ENCODE data around the gene GRID1. TPM values are rescaled to one million over a fixed set of nuclear protein-coding genes. Genes with fewer than 3 reads are reported as not detected.

Gene GRID1
- total RNA-seq, 2 donors from 2014 or later, result 0.37 to 0.67 TPM

GRCh38 chr10:86401588-86402282 is 35.1 kb upstream of the GRID1 start:
- no peaks in the 10 kb centered on the region for H3K9me3 ChIP-seq
- H3K4me3 ChIP-seq, result peak overlapping the region; percentile 53 to 64
- H3K4me1 ChIP-seq, result peaks cover 0 to 36% of the 10 kb centered on the region in 2 donors
- peak overlapping the region in 1 of 2 donors; percentile 75 for H3K27ac ChIP-seq
- no peaks in the 10 kb centered on the region for H3K36me3 ChIP-seq
- no peak for DNase-seq (ENCODE audit: low spot score)
- H3K27me3 ChIP-seq, result no peaks in the 10 kb centered on the region
- no peak for TF ChIP-seq CTCF (IDR thresholded peaks at IDR 0.05)

DNA sequence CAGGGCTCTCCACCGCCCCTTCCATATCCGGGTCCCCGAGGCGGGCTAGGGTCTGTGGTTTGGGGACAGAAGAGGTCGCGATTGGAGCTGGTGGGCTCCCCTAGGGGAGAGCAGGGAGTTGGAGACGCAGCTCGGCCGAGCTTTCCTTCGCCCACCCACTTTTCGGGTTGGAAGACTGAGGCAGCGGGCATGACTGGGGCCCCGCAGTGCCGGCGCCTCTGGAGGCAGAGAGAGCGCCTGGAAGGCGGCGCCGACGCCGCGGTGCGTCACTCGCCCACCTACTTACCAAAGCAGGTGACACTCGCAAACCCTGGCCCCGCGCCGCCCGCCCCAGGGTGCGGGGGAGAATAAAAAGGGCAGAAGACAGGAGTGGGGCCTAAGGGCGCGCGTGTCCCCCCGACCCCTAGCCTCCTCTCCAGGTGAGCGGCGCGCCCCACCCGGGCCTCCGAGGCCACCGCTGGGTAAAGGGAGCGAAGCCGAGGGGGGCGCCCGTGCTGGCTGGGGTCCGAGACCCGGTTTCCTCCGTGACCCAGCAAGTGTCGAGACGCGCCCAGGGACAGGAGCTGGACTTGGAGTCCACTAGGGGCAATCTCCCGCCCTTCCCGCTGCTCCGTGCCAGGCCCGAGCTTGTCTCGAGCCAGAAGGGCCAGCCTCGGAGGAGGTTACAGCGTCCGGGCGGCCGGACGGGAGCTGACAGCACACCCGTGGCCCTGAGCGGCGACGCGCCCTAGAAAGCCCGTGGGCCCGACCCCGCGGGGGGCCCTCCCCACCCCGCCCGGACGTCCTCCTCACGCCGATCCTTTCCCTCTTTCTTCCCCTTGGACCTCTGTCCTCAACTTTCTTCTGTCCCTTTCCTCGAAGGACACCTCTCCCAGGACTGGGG is 34.4 kb upstream of the GRID1 start:
- no peaks in the 10 kb centered on the region for H3K27me3 ChIP-seq
- H3K36me3 ChIP-seq, result no peaks in the 10 kb centered on the region
- TF ChIP-seq CTCF (IDR thresholded peaks at IDR 0.05), result no peak
- H3K9me3 ChIP-seq, result no peaks in the 10 kb centered on the region
- H3K4me1 ChIP-seq, result peaks cover 0 to 36% of the 10 kb centered on the region in 2 donors
- peak; percentile 64 for DNase-seq (ENCODE audit: low spot score)
- H3K27ac ChIP-seq, result peak overlapping the region; percentile 75 to 86
- peak overlapping the region; percentile 53 to 64 for H3K4me3 ChIP-seq

GRCh38 chr10:86399879-86400704 is 33.5 kb upstream of the GRID1 start:
- Histone ChIP-seq H3K27ac (peak overlapping the region; percentile 75 to 86), H3K4me1 (peaks cover 0 to 36% of the 10 kb centered on the region in 2 donors), H3K4me3 (peak overlapping the region; percentile 53 to 64), H3K27me3 (no peaks in the 10 kb centered on the region), H3K9me3 (no peaks in the 10 kb centered on the region), H3K36me3 (no peaks in the 10 kb centered on the region)
- peak; percentile 90 for DNase-seq (ENCODE audit: low spot score)
- peak; percentile 79 to 95 for TF ChIP-seq CTCF (IDR thresholded peaks at IDR 0.05)

DNA sequence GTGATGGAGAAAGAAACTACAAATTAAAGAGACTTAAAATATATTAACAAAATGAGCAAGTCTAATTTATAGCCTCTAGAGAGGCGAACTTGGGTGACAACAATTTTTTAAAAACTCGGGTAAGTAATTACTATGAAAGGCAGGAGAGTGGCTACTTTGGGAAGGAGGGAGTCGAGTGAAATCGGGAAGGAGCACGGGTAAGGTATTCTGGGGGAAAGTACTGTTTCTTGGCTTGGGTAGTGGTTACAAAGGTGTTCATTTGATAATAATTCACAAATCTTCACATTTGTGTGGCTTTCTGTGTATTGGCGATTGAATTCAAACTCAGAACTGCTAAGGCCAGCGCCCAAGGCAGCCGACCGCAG is 32.9 kb upstream of the GRID1 start:
- peaks cover 0 to 36% of the 10 kb centered on the region in 2 donors for H3K4me1 ChIP-seq
- H3K27ac ChIP-seq, result peak overlapping the region; percentile 75 to 86
- no peaks in the 10 kb centered on the region for H3K9me3 ChIP-seq
- peak overlapping the region in 1 of 2 donors; percentile 64 for H3K4me3 ChIP-seq
- H3K36me3 ChIP-seq, result no peaks in the 10 kb centered on the region
- no peaks in the 10 kb centered on the region for H3K27me3 ChIP-seq
- no peak for DNase-seq (ENCODE audit: low spot score)
- no peak for TF ChIP-seq CTCF (IDR thresholded peaks at IDR 0.05)

- Histone ChIP-seq H3K36me3 (no peaks in the 10 kb centered on the region), H3K27me3 (no peaks in the 10 kb centered on the region), H3K27ac (no peak overlapping the region), H3K9me3 (no peaks in the 10 kb centered on the region), H3K4me1 (peaks cover 0 to 26% of the 10 kb centered on the region in 2 donors), H3K4me3 (no peak overlapping the region)
- TF ChIP-seq CTCF (IDR thresholded peaks at IDR 0.05), result no peak
- no peak for DNase-seq (ENCODE audit: low spot score)
Measured at GRCh38 chr10:86397120-86397519, 30.5 kb upstream of the GRID1 start.
